SK-N-SH (cell line): ENCODE results near the gene ARID4A. TPM values are rescaled to one million over a fixed set of nuclear protein-coding genes. Genes with fewer than 3 reads are reported as not detected.

ENCODE experiments used
- CTCF ChIA-PET: fragments of 300-600, 350-600 bp; formaldehyde crosslinking; extraction: SDS; loops from one replicate; lab custom pipeline; 2021; lab: Yijun Ruan, JAX
- POLR2A ChIA-PET: fragments of 350-600 bp; sonication (Branson Sonifier 250); formaldehyde crosslinking; extraction: SDS; loops from one replicate; lab custom pipeline; 2020; ENCODE audit warnings: antibody characterized with exemption, inconsistent platforms; lab: Yijun Ruan, JAX
- DNase-seq: peaks from one replicate; pipeline ENCODE4 v3.0.0; 2012
- H2AFZ ChIP-seq: fragments of 200-600 bp; sonication (generic); 2 replicates; pipeline ENCODE4 v1.8.1; 2016; ENCODE audit warnings: antibody characterized with exemption, mild to moderate bottlenecking, low read depth
- H3F3A ChIP-seq: fragments of 200-600 bp; sonication (generic); replicated peaks from 2 replicates; pipeline ENCODE3; 2016; ENCODE audit warnings: antibody characterized with exemption, mild to moderate bottlenecking; ENCODE audit not compliant: insufficient read depth
- H3K27ac ChIP-seq, 2 experiments: fragments of 200-500 bp in 1 of 2; fragments of 200-600 bp in 1 of 2; sonication (Bioruptor generic) in 1 of 2; sonication (generic), shearing (Covaris generic) in 1 of 2; 2 replicates each; pipeline versions ENCODE4 v1.5.1 to v1.6.1; 2014 to 2016; ENCODE audit warnings: low read depth in 2 of 2, inconsistent platforms in 1 of 2, low read length in 1 of 2, mild to moderate bottlenecking in 1 of 2, mixed read lengths in 1 of 2
- H3K27me3 ChIP-seq: fragments of 200-600 bp; sonication (generic), shearing (Covaris generic); 2 replicates; pipeline ENCODE4 v1.6.1; 2016; ENCODE audit warnings: mixed run types; ENCODE audit not compliant: insufficient read depth
- H3K36me3 ChIP-seq, 2 experiments: fragments of 200-500 bp in 1 of 2; fragments of 200-600 bp in 1 of 2; sonication (Bioruptor generic) in 1 of 2; sonication (generic) in 1 of 2; replicated peaks in 1 of 2; 2 replicates each; pipeline versions ENCODE3 to v1.5.1; 2014 to 2016; ENCODE audit warnings: low read length in 1 of 2, mild to moderate bottlenecking in 1 of 2; ENCODE audit not compliant: insufficient read depth in 2 of 2, control insufficient read depth in 1 of 2
- H3K4me1 ChIP-seq, 2 experiments: fragments of 200-500 bp in 1 of 2; fragments of 200-600 bp in 1 of 2; sonication (Bioruptor generic) in 1 of 2; sonication (generic), shearing (Covaris generic) in 1 of 2; 2 replicates each; pipeline versions ENCODE4 v1.5.1 to v1.6.1; 2014 to 2016; ENCODE audit warnings: low read depth in 1 of 2, low read length in 1 of 2, mixed run types in 1 of 2; ENCODE audit not compliant: insufficient read depth in 2 of 2, control insufficient read depth in 1 of 2
- H3K4me2 ChIP-seq: fragments of 200-600 bp; sonication (generic), shearing (Covaris generic); 2 replicates; pipeline ENCODE4 v1.6.1; 2017; ENCODE audit warnings: mixed run types
- H3K4me3 ChIP-seq, 2 experiments: fragments of 200-500 bp in 1 of 2; fragments of 200-600 bp in 1 of 2; sonication (Bioruptor generic) in 1 of 2; sonication (generic), shearing (Covaris generic) in 1 of 2; 2 replicates each; pipeline versions ENCODE4 v1.5.1 to v1.8.1; 2014 to 2016; ENCODE audit warnings: low read depth in 2 of 2, inconsistent platforms in 1 of 2, low read length in 1 of 2, mild to moderate bottlenecking in 1 of 2, mixed read lengths in 1 of 2, moderate library complexity in 1 of 2
- H3K79me2 ChIP-seq: fragments of 200-600 bp; sonication (generic); 2 replicates; pipeline ENCODE4 v1.8.1; 2017; ENCODE audit warnings: mild to moderate bottlenecking; ENCODE audit not compliant: insufficient read depth
- H3K9ac ChIP-seq: fragments of 200-600 bp; sonication (generic); 2 replicates; pipeline ENCODE4 v1.6.1; 2017; ENCODE audit warnings: mixed run types
- H3K9me2 ChIP-seq: fragments of 200-600 bp; sonication (generic); 2 replicates; pipeline ENCODE4 v1.6.1; 2017; ENCODE audit warnings: mixed run types
- H3K9me3 ChIP-seq: fragments of 200-600 bp; sonication (generic); 2 replicates; pipeline ENCODE4 v1.6.1; 2017; ENCODE audit warnings: mixed run types, mild to moderate bottlenecking, moderate library complexity
- H4K20me1 ChIP-seq: fragments of 200-600 bp; sonication (generic); 2 replicates; pipeline ENCODE4 v1.6.1; 2017; ENCODE audit warnings: mild to moderate bottlenecking, mixed run types; ENCODE audit not compliant: insufficient read depth
- EP300 ChIP-seq, 2 experiments: IDR thresholded peaks; 2 replicates each; pipeline versions ENCODE4 v1.4.0 to v1.6.1; 2012; ENCODE audit warnings: borderline replicate concordance in 1 of 2, low read depth in 1 of 2, low read length in 1 of 2
- EZH2phosphoT487 ChIP-seq: fragments of 200-600 bp; sonication (generic); IDR thresholded peaks from 2 replicates; pipeline ENCODE4 v1.6.1; 2017; ENCODE audit warnings: low read depth, mixed run types, mild to moderate bottlenecking, antibody characterized with exemption, moderate library complexity, borderline replicate concordance
- FOSL2 ChIP-seq: IDR thresholded peaks from 2 replicates; pipeline ENCODE4 v1.4.0; 2012; ENCODE audit warnings: low read depth, mild to moderate bottlenecking, moderate library complexity, borderline replicate concordance
- FOXJ3 ChIP-seq: sonication (generic); formaldehyde crosslinking; IDR thresholded peaks from 2 replicates; pipeline ENCODE4 v1.5.1; 2020; ENCODE audit warnings: mild to moderate bottlenecking, missing genetic modification reagents
- NRF1 ChIP-seq: IDR thresholded peaks from 2 replicates; pipeline ENCODE4 v1.6.1; 2012; ENCODE audit warnings: low read depth, mild to moderate bottlenecking, low read length
- RFX5 ChIP-seq: IDR thresholded peaks from 2 replicates; pipeline ENCODE4 v1.6.1; 2012; ENCODE audit warnings: mild to moderate bottlenecking, improper control_type of control experiment, low read length
- RXRA ChIP-seq: IDR thresholded peaks from 2 replicates; pipeline ENCODE4 v1.4.0; 2012; ENCODE audit warnings: low read depth, mild to moderate bottlenecking, borderline replicate concordance
- TCF12 ChIP-seq: IDR thresholded peaks from 2 replicates; pipeline ENCODE4 v1.4.0; 2012
- TEAD4 ChIP-seq: IDR thresholded peaks from 2 replicates; pipeline ENCODE4 v1.4.0; 2012; ENCODE audit warnings: mild to moderate bottlenecking, borderline replicate concordance; ENCODE audit not compliant: insufficient read depth
- WGBS: methylation state at CpG from one replicate; pipeline ENCODE4 v1.1.6; 2017; ENCODE audit warnings: low lambda C conversion rate; 5-methylcytosine and 5-hydroxymethylcytosine counted together
- polyA plus RNA-seq, 3 experiments: library from polyadenylated mRNA; depleted of rRNA; stranded (reverse); fragments of >200 nt; gene quantifications; 2 replicates each; pipeline ENCODE4 v1.2.3, GENCODE V29; 2012
- TF ChIP-seq, protein P1 (sequence below): fragments of 200-600 bp; sonication (generic); IDR thresholded peaks from 2 replicates; pipeline ENCODE4 v1.6.1; 2017; ENCODE audit warnings: antibody characterized with exemption, mild to moderate bottlenecking, moderate library complexity
- TF ChIP-seq, protein P2 (sequence below): fragments of 150-350 bp; IDR thresholded peaks from 2 replicates; pipeline ENCODE4 v1.6.1; 2017; ENCODE audit warnings: antibody characterized with exemption, low read length, low read depth, borderline replicate concordance
- TF ChIP-seq, protein P3 (sequence below): IDR thresholded peaks from 2 replicates; pipeline ENCODE4 v1.6.1; 2012; ENCODE audit warnings: mild to moderate bottlenecking, low read depth, low read length, moderate library complexity
- TF ChIP-seq, protein P4 (sequence below): IDR thresholded peaks from 2 replicates; pipeline ENCODE4 v1.4.0; 2012; ENCODE audit warnings: low read depth
- TF ChIP-seq, protein P5 (sequence below): fragments of 150-350 bp; IDR thresholded peaks from 2 replicates; pipeline ENCODE4 v1.6.1; 2016; ENCODE audit warnings: mild to moderate bottlenecking, low read depth, low read length
- TF ChIP-seq, protein P6 (sequence below): IDR thresholded peaks from 2 replicates; pipeline ENCODE4 v1.4.0; 2012; ENCODE audit warnings: low read depth, borderline replicate concordance
- TF ChIP-seq, protein P7 (sequence below): IDR thresholded peaks from 2 replicates; pipeline ENCODE4; 2012

The ARID4A gene
- polyA plus RNA-seq, 1 of the 3 experiments (the other 2 are of a cell fraction) = 4.6 TPM

DNA sequence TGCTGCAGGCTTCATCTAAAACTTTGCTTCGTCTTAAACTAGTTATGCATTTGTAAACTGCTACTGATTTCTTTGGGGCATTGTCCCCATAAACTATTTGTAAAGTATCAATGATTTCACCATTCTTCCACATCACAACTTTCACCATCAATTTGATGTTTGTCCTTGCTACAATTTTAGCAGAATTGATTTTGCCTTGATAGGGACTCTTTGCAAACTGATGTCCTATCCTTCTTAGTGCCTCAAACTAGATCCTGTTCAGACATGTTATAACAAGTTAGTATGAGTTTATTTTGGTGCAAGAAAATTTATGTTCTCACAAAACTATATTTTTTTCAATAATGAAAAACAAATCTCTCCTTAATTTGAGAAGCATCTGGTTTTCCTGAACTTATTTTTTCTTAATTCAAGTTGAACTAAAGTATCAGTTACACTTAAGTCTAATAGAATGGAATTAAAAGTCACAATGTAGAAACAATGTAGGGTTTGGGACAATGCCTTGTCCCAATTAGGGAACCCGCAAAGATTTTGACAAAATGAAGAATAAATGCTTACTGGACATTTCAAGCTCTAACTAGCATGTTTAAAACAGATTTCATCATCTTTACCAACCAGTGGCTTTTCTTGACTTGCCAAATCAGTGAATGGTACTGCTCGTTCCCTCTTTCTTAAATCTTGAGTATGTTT is 10.1 kb upstream of the ARID4A start:
- CTCF ChIA-PET = no interaction called here

DNA sequence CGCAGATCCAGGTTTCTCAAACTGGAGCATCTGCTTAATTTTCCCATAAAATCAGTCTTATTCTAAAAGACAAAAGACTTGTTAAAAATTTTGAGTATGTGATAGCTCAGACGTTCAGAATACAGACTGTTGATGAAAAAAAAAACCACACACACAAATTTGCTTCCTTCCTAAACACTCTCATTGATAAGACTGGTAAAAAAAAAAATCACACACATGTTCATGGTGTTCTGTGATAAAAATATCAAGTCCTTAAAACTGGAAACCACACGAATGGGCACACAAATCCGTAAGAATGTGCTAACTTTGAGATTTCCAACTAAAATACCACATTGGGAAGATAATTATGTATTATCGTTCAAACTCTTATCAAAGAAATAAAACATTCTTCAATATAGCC is 6.7 kb upstream of the ARID4A start:
- DNase-seq = no peak
- Histone ChIP-seq H3K4me2 (no peak overlapping the region), H3K9ac (no peak overlapping the region), H3K4me3 (no peak overlapping the region), H3K27ac (no peak overlapping the region), H3K36me3 (peaks cover 57 to 90% of the 10 kb centered on the region in 2 experiments), H3K4me1 (peaks cover 3 to 11% of the 10 kb centered on the region in 2 experiments; a peak in 3 of 4 replicates), H4K20me1 (peaks cover 61% of the 10 kb centered on the region), H3K9me3 (no peaks in the 10 kb centered on the region), H3F3A (no peaks in the 10 kb centered on the region), H2AFZ (no peak overlapping the region), H3K79me2 (peaks cover 100% of the 10 kb centered on the region), H3K9me2 (no peaks in the 10 kb centered on the region), H3K27me3 (no peaks in the 10 kb centered on the region)
- ChIA-PET POLR2A (no interaction called here), CTCF (interaction anchor here (1.6 kb wide), 1 partner anchor 104 kb away, joined by 3 read pairs; the partner anchor contains the start of gene TOMM20L)
- 80% methylated on average over 5 of the region's 5 CpGs for WGBS
- no peak for TF ChIP-seq RFX5
- TF ChIP-seq, protein P1, sequence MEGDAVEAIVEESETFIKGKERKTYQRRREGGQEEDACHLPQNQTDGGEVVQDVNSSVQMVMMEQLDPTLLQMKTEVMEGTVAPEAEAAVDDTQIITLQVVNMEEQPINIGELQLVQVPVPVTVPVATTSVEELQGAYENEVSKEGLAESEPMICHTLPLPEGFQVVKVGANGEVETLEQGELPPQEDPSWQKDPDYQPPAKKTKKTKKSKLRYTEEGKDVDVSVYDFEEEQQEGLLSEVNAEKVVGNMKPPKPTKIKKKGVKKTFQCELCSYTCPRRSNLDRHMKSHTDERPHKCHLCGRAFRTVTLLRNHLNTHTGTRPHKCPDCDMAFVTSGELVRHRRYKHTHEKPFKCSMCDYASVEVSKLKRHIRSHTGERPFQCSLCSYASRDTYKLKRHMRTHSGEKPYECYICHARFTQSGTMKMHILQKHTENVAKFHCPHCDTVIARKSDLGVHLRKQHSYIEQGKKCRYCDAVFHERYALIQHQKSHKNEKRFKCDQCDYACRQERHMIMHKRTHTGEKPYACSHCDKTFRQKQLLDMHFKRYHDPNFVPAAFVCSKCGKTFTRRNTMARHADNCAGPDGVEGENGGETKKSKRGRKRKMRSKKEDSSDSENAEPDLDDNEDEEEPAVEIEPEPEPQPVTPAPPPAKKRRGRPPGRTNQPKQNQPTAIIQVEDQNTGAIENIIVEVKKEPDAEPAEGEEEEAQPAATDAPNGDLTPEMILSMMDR = no peak
- no peak for TF ChIP-seq NRF1
- TF ChIP-seq TEAD4 = no peak
- no peak for TF ChIP-seq EP300 (IDR thresholded peaks at IDR 0.05; ENCODE audit: borderline replicate concordance in 1 of 2, low read depth in 1 of 2, low read length in 1 of 2)
- TF ChIP-seq, protein P2, sequence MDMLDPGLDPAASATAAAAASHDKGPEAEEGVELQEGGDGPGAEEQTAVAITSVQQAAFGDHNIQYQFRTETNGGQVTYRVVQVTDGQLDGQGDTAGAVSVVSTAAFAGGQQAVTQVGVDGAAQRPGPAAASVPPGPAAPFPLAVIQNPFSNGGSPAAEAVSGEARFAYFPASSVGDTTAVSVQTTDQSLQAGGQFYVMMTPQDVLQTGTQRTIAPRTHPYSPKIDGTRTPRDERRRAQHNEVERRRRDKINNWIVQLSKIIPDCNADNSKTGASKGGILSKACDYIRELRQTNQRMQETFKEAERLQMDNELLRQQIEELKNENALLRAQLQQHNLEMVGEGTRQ = no peak
- TF ChIP-seq, protein P3, sequence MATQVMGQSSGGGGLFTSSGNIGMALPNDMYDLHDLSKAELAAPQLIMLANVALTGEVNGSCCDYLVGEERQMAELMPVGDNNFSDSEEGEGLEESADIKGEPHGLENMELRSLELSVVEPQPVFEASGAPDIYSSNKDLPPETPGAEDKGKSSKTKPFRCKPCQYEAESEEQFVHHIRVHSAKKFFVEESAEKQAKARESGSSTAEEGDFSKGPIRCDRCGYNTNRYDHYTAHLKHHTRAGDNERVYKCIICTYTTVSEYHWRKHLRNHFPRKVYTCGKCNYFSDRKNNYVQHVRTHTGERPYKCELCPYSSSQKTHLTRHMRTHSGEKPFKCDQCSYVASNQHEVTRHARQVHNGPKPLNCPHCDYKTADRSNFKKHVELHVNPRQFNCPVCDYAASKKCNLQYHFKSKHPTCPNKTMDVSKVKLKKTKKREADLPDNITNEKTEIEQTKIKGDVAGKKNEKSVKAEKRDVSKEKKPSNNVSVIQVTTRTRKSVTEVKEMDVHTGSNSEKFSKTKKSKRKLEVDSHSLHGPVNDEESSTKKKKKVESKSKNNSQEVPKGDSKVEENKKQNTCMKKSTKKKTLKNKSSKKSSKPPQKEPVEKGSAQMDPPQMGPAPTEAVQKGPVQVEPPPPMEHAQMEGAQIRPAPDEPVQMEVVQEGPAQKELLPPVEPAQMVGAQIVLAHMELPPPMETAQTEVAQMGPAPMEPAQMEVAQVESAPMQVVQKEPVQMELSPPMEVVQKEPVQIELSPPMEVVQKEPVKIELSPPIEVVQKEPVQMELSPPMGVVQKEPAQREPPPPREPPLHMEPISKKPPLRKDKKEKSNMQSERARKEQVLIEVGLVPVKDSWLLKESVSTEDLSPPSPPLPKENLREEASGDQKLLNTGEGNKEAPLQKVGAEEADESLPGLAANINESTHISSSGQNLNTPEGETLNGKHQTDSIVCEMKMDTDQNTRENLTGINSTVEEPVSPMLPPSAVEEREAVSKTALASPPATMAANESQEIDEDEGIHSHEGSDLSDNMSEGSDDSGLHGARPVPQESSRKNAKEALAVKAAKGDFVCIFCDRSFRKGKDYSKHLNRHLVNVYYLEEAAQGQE = no peak
- TF ChIP-seq, protein P4, sequence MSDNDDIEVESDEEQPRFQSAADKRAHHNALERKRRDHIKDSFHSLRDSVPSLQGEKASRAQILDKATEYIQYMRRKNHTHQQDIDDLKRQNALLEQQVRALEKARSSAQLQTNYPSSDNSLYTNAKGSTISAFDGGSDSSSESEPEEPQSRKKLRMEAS = no peak
- TF ChIP-seq, protein P5, sequence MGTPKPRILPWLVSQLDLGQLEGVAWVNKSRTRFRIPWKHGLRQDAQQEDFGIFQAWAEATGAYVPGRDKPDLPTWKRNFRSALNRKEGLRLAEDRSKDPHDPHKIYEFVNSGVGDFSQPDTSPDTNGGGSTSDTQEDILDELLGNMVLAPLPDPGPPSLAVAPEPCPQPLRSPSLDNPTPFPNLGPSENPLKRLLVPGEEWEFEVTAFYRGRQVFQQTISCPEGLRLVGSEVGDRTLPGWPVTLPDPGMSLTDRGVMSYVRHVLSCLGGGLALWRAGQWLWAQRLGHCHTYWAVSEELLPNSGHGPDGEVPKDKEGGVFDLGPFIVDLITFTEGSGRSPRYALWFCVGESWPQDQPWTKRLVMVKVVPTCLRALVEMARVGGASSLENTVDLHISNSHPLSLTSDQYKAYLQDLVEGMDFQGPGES = no peak

More for the DNA sequence above, 10.1 kb upstream of the ARID4A start:
- WGBS = 47% methylated on average over 3 of the region's 3 CpGs
- Histone ChIP-seq H3K9me3 (no peaks in the 10 kb centered on the region), H3K27me3 (no peaks in the 10 kb centered on the region), H2AFZ (no peak overlapping the region), H3K4me2 (no peak overlapping the region), H3K36me3 (peaks cover 72 to 92% of the 10 kb centered on the region in 2 experiments), H3K79me2 (peaks cover 100% of the 10 kb centered on the region), H3K9ac (no peak overlapping the region), H4K20me1 (peaks cover 27% of the 10 kb centered on the region), H3K4me3 (no peak overlapping the region), H3K4me1 (peaks cover 3 to 9% of the 10 kb centered on the region in 2 experiments; a peak in 3 of 4 replicates), H3K27ac (peak overlapping the region; percentile 34 to 83; a peak in 3 of 4 replicates), H3K9me2 (no peaks in the 10 kb centered on the region), H3F3A (peaks cover 9% of the 10 kb centered on the region)
- no peak for DNase-seq
- TF ChIP-seq EZH2phosphoT487 (no peak), FOXJ3 (CRISPR knock-in tag) (no peak), TCF12 (peak; percentile 55), FOSL2 (no peak), EP300 (IDR thresholded peaks at IDR 0.05; ENCODE audit: borderline replicate concordance in 1 of 2, low read depth in 1 of 2, low read length in 1 of 2) (peak in 1 of 2 experiments; percentile 14; a peak in 1 of 4 replicates), TEAD4 (no peak), RXRA (no peak)
- TF ChIP-seq, protein P6, sequence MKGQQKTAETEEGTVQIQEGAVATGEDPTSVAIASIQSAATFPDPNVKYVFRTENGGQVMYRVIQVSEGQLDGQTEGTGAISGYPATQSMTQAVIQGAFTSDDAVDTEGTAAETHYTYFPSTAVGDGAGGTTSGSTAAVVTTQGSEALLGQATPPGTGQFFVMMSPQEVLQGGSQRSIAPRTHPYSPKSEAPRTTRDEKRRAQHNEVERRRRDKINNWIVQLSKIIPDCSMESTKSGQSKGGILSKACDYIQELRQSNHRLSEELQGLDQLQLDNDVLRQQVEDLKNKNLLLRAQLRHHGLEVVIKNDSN = no peak
- TF ChIP-seq, protein P7, sequence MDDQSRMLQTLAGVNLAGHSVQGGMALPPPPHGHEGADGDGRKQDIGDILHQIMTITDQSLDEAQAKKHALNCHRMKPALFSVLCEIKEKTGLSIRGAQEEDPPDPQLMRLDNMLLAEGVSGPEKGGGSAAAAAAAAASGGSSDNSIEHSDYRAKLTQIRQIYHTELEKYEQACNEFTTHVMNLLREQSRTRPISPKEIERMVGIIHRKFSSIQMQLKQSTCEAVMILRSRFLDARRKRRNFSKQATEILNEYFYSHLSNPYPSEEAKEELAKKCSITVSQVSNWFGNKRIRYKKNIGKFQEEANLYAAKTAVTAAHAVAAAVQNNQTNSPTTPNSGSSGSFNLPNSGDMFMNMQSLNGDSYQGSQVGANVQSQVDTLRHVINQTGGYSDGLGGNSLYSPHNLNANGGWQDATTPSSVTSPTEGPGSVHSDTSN = peak; percentile 31; the same call in 1 of the 2 replicates
- POLR2A ChIA-PET = no interaction called here
